Chondrocyte (in vitro differentiated cells): ENCODE results near the gene MSMP. TPM values are rescaled to one million over a fixed set of nuclear protein-coding genes. Genes with fewer than 3 reads are reported as not detected.

Experiments
- DNase-seq: peaks from one replicate; pipeline ENCODE4 v3.0.0; 2021; ENCODE audit warnings: mixed read lengths, low spot score
- H3K27ac Mint-ChIP-seq: one replicate; pipeline ENCODE4 v1.8.0; 2021; ENCODE audit warnings: mild to moderate bottlenecking, moderate library complexity, mixed read lengths; ENCODE audit not compliant: unreplicated experiment
- H3K27me3 Mint-ChIP-seq: 2 replicates; pipeline ENCODE4 v1.8.0; 2021; ENCODE audit warnings: low read depth, mixed read lengths
- H3K36me3 Mint-ChIP-seq: 2 replicates; pipeline ENCODE4 v1.8.0; 2021; ENCODE audit warnings: low read depth, mixed read lengths
- H3K4me1 Mint-ChIP-seq: 2 replicates; pipeline ENCODE4 v1.8.0; 2021; ENCODE audit warnings: low read depth, mild to moderate bottlenecking, mixed read lengths
- H3K4me3 Mint-ChIP-seq: one replicate; pipeline ENCODE4 v1.8.0; 2021; ENCODE audit warnings: mild to moderate bottlenecking, moderate library complexity, mixed read lengths; ENCODE audit not compliant: unreplicated experiment
- H3K9me3 Mint-ChIP-seq: 2 replicates; pipeline ENCODE4 v1.8.0; 2021; ENCODE audit warnings: low read depth, mixed read lengths
- total RNA-seq: library from RNA; stranded (reverse); gene quantifications from 3 replicates; pipeline ENCODE4 v1.2.1, GENCODE V29; 2021
- TF ChIP-seq, protein P1 (sequence below): fragments of 200-600 bp; sonication (generic); IDR thresholded peaks from 2 replicates; pipeline ENCODE4 v1.5.0; 2021; ENCODE audit warnings: antibody characterized with exemption, mild to moderate bottlenecking, moderate library complexity

MSMP gene
- total RNA-seq, 1 donor from 2014 or later: not detected

DNA sequence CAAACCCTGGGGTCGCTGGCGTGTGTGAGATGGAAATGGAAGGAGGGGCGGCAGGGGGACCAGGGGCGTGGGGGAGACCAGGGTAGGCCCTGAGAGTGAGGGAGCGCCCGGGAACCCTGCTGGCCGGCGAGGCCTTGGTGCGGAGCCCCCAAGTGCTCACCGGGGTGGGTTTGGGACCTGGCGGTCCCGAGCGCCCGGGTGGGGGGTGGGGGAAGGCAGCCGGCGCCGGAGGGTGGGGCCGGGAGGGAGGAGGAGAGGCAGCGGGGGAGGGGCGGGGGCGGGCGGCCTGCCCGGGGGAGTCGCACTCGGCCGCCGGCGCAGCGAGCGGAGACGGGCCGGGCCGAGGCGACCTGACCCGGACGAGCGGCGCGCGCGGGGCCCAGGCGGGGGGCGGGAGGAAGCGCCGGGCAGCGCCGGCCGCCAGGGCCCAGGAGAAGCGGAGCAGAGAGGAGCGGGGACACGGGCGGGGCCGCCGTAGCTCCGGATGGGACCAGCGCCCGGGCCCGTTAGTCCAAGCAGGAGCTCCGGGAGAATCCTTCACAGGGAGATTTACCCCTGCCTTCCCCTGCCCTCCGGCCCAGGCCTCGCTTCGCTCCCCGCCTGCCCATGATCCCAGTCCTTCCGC is 37.3 kb upstream of the MSMP start, which contains the start of gene NPR2:
Gene NPR2, plus strand, starts transcription at position 295 of the 625 bp plus-strand sequence. CDS start 818 bp downstream, outside the sequence.
- TF ChIP-seq, protein P1, sequence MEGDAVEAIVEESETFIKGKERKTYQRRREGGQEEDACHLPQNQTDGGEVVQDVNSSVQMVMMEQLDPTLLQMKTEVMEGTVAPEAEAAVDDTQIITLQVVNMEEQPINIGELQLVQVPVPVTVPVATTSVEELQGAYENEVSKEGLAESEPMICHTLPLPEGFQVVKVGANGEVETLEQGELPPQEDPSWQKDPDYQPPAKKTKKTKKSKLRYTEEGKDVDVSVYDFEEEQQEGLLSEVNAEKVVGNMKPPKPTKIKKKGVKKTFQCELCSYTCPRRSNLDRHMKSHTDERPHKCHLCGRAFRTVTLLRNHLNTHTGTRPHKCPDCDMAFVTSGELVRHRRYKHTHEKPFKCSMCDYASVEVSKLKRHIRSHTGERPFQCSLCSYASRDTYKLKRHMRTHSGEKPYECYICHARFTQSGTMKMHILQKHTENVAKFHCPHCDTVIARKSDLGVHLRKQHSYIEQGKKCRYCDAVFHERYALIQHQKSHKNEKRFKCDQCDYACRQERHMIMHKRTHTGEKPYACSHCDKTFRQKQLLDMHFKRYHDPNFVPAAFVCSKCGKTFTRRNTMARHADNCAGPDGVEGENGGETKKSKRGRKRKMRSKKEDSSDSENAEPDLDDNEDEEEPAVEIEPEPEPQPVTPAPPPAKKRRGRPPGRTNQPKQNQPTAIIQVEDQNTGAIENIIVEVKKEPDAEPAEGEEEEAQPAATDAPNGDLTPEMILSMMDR: peak; percentile 28
- H3K36me3 Mint-ChIP-seq: no peaks in the 10 kb centered on the region
- H3K27ac Mint-ChIP-seq: peak within 1 kb of the TSS; percentile 79
- H3K9me3 Mint-ChIP-seq: no peaks in the 10 kb centered on the region
- H3K4me3 Mint-ChIP-seq: peak within 1 kb of the TSS; percentile 74
- H3K4me1 Mint-ChIP-seq: peaks cover 45% of the 10 kb centered on the region
- H3K27me3 Mint-ChIP-seq: no peaks in the 10 kb centered on the region
- no peak for DNase-seq

DNA sequence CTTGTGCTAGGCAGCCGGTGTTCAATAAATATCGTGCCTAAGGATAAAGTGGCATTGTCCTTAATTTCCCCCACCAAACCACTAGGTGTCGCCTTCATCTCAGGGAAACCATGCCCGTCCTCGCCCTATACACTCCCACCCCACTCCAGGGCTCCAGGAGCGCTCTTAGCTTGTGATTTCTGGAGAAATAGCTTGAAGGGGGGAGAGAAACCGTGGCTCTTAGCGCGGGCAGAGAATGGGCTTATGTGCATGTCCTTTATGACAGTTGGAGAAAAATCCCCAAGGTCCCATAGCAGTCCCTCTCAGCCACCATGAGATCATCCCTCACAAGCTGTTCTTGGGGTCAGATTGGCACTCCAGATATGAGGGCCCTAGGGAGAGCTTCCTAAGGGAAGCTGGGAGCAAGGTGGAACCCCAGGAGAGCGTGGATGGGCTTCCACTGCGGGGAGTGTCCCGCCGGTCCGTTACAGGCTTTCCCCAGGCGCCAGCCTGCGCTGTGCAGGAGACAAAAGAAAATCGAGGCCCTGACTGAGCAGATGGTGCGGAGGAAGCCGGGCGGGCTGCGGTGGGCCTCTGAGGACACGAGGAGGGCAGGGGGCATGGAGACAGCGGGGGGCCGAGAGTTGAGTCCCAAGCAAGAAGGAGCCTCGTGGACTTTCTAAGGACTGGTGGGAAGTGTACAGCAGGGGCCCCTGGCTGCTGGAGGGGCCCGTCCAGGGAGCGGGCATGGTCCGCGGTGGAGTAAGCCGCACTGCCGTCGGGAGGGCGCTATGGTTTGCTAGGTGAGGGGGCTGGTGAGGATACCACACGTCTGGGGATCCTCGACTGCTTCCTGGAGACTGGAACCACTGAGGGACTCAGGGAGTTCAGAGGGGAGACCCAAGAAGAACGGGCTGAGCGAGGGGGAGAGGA is 36.6 kb upstream of the MSMP start:
- DNase-seq: no peak
- Mint-ChIP-seq H3K27ac (peak overlapping the region; percentile 79), H3K9me3 (no peaks in the 10 kb centered on the region), H3K4me3 (peak overlapping the region; percentile 74), H3K4me1 (peaks cover 43% of the 10 kb centered on the region), H3K36me3 (no peaks in the 10 kb centered on the region), H3K27me3 (peaks cover 2% of the 10 kb centered on the region)
- TF ChIP-seq, protein P1: peak; percentile 92

DNA sequence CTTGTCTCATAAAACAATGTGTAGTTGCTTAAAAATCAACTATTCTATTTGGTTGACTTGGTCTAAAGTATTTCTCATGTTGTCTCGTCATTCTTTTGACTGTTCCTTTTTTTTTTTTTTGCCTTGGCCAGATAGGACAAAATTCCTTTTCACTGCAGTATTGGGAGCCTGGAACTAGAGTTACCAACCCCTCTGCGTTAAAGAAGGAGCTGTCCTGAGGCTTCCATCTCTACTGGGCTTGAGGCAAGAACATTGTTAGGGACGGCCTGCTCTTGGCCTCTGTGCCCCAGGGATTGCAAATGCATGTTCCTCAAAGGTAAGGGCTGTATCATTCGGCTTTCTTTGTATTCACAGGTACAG is 35.9 kb upstream of the MSMP start:
- Mint-ChIP-seq H3K9me3 (no peaks in the 10 kb centered on the region), H3K4me1 (peaks cover 36% of the 10 kb centered on the region), H3K36me3 (no peaks in the 10 kb centered on the region), H3K27me3 (peaks cover 3% of the 10 kb centered on the region), H3K27ac (no peak overlapping the region), H3K4me3 (no peak overlapping the region)
- DNase-seq: no peak
- TF ChIP-seq, protein P1: no peak

DNA sequence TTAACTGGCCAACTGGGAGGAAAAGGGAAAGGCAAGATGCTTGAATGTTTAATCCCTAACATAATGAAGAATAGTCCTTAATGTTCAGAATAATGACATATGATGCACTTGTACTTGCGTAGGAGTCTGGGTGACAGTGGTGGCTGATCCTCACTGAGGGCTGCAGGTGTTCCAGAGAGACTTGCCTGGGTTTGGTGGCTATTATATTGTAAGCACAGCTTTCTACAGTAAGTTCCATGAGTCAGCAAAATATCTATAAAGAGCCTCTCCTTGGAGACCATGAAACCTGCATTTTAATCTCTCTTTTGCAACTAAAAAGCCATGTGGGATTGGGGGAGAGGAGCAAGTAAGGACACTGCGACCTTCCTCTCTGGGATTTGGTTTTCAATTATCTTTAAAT is 35.5 kb upstream of the MSMP start:
- TF ChIP-seq, protein P1: no peak
- H3K27ac Mint-ChIP-seq: no peak overlapping the region
- H3K4me3 Mint-ChIP-seq: no peak overlapping the region
- no peaks in the 10 kb centered on the region for H3K9me3 Mint-ChIP-seq
- H3K27me3 Mint-ChIP-seq: peaks cover 3% of the 10 kb centered on the region
- H3K4me1 Mint-ChIP-seq: peaks cover 32% of the 10 kb centered on the region
- no peak for DNase-seq
- H3K36me3 Mint-ChIP-seq: no peaks in the 10 kb centered on the region

DNA sequence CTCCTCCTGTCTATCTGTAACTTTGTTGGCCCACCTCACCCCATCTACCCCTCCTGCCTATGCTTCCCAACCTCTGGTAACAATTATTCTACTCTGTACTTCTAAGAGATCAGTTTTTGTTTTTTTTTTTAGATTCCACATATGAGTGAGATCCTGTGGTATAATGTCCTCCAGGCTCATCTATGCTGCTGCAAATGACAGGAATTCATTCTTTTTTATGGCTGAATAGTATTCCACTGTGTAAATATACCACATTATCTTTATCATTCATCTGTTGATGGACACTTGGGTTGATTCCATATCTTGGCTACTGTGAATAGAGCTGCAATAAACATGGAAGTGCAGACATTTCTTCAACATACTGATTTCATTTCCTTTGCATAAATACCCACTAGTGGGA is 29.3 kb upstream of the MSMP start:
- no peak overlapping the region for H3K27ac Mint-ChIP-seq

More for the DNA sequence above, 29.3 kb upstream of the MSMP start:
- Mint-ChIP-seq H3K27me3 (peaks cover 19% of the 10 kb centered on the region), H3K9me3 (no peaks in the 10 kb centered on the region), H3K36me3 (no peaks in the 10 kb centered on the region), H3K4me3 (no peak overlapping the region), H3K4me1 (no peaks in the 10 kb centered on the region)
- TF ChIP-seq, protein P1: no peak
- DNase-seq: no peak
